WTC11 (cell line): ENCODE results near the gene LCN10. TPM values are rescaled to one million over a fixed set of nuclear protein-coding genes. Genes with fewer than 3 reads are reported as not detected.

Experiments
- ATAC-seq: fragments of 200-7000 bp; cut with Tn5 transposase; 2 replicates; pipeline ENCODE4 v1.10.0; 2021; ENCODE audit warnings: mild to moderate bottlenecking, moderate library complexity
- CTCF ChIA-PET: fragments of 300-600 bp; sonication (Branson Sonifier 250); formaldehyde crosslinking; loops from one replicate; lab custom pipeline; 2021; ENCODE audit warnings: antibody characterized with exemption; lab: Charles Lee
- POLR2A ChIA-PET: fragments of 350-600 bp; sonication (Branson Sonifier 250); formaldehyde crosslinking; loops from one replicate; lab custom pipeline; 2021; ENCODE audit warnings: antibody characterized with exemption; lab: Charles Lee
- DNase-seq: peaks from one replicate; pipeline ENCODE4 v3.0.0; 2021; ENCODE audit warnings: low spot score
- H3K27ac Mint-ChIP-seq: 2 replicates; pipeline ENCODE4 v1.8.0; 2021; ENCODE audit warnings: mixed read lengths
- H3K27me3 Mint-ChIP-seq: 2 replicates; pipeline ENCODE4 v1.8.0; 2021; ENCODE audit warnings: low read depth, mild to moderate bottlenecking, moderate library complexity, mixed read lengths
- H3K36me3 Mint-ChIP-seq: 2 replicates; pipeline ENCODE4 v1.8.0; 2021; ENCODE audit warnings: mixed read lengths
- H3K4me1 Mint-ChIP-seq: 2 replicates; pipeline ENCODE4 v1.8.0; 2022; ENCODE audit warnings: mixed read lengths
- H3K4me3 Mint-ChIP-seq: 2 replicates; pipeline ENCODE4 v1.8.0; 2021; ENCODE audit warnings: mild to moderate bottlenecking, moderate library complexity, mixed read lengths
- H3K9me3 Mint-ChIP-seq: 2 replicates; pipeline ENCODE4 v1.8.0; 2021; ENCODE audit warnings: mixed read lengths
- ATF3 ChIP-seq: sonication (generic); formaldehyde crosslinking; conservative IDR thresholded peaks from 2 replicates; pipeline ENCODE4 v1.8.1; 2022; ENCODE audit warnings: mild to moderate bottlenecking, missing genetic modification reagents
- E2F4 ChIP-seq: sonication (generic); formaldehyde crosslinking; IDR thresholded peaks from 2 replicates; pipeline ENCODE4 v1.8.1; 2022; ENCODE audit warnings: low read depth, mild to moderate bottlenecking, moderate library complexity, missing genetic modification reagents, borderline replicate concordance
- E2F5 ChIP-seq: sonication (generic); formaldehyde crosslinking; IDR thresholded peaks from 2 replicates; pipeline ENCODE4 v1.8.1; 2022; ENCODE audit warnings: mild to moderate bottlenecking, moderate library complexity, missing genetic modification reagents
- GABPB1 ChIP-seq: sonication (generic); formaldehyde crosslinking; IDR thresholded peaks from 2 replicates; pipeline ENCODE4 v1.8.1; 2023; ENCODE audit warnings: mild to moderate bottlenecking, missing genetic modification reagents
- NFE2L1 ChIP-seq: sonication (generic); formaldehyde crosslinking; IDR thresholded peaks from 2 replicates; pipeline ENCODE4 v1.8.1; 2023; ENCODE audit warnings: missing genetic modification reagents
- NR3C1 ChIP-seq: sonication (generic); formaldehyde crosslinking; conservative IDR thresholded peaks from 2 replicates; pipeline ENCODE4 v1.8.1; 2023; ENCODE audit warnings: low read depth, mild to moderate bottlenecking, missing genetic modification reagents
- TEAD4 ChIP-seq: sonication (generic); formaldehyde crosslinking; IDR thresholded peaks from 2 replicates; pipeline ENCODE4 v1.8.0; 2022; ENCODE audit warnings: mild to moderate bottlenecking, missing genetic modification reagents
- ZNF317 ChIP-seq: sonication (generic); formaldehyde crosslinking; IDR thresholded peaks from 2 replicates; pipeline ENCODE4 v1.8.1; 2023; ENCODE audit warnings: low read depth, mild to moderate bottlenecking, moderate library complexity, missing genetic modification reagents, borderline replicate concordance
- ZNF416 ChIP-seq: fragments of 250-450 bp; sonication (Bioruptor Pico); IDR thresholded peaks from 2 replicates; pipeline ENCODE4 v1.9.0; 2021; ENCODE audit warnings: mild to moderate bottlenecking, inconsistent platforms
- total RNA-seq: library from RNA; stranded (reverse); gene quantifications from 3 replicates; pipeline ENCODE4 v1.2.3, GENCODE V29; 2021
- TF ChIP-seq, protein P1 (sequence below): sonication (generic); formaldehyde crosslinking; IDR thresholded peaks from 2 replicates; pipeline ENCODE4 v1.8.0; 2023; ENCODE audit warnings: missing genetic modification reagents, mild to moderate bottlenecking, borderline replicate concordance
- TF ChIP-seq, protein P2 (sequence below): sonication (generic); formaldehyde crosslinking; IDR thresholded peaks from 2 replicates; pipeline ENCODE4 v1.8.0; 2022; ENCODE audit warnings: mild to moderate bottlenecking, missing genetic modification reagents
- TF ChIP-seq, protein P3 (sequence below): fragments of 250-450 bp; sonication (Bioruptor Pico); IDR thresholded peaks from 2 replicates; pipeline ENCODE4 v1.8.0; 2021; ENCODE audit warnings: mild to moderate bottlenecking
- TF ChIP-seq, protein P4 (sequence below): fragments of 250-450 bp; sonication (Bioruptor Pico); conservative IDR thresholded peaks from 2 replicates; pipeline ENCODE4 v1.9.0; 2021; ENCODE audit warnings: mild to moderate bottlenecking
- TF ChIP-seq, protein P5 (sequence below): sonication (generic); formaldehyde crosslinking; IDR thresholded peaks from 2 replicates; pipeline ENCODE4 v1.8.1; 2022; ENCODE audit warnings: mild to moderate bottlenecking, missing genetic modification reagents, moderate library complexity, borderline replicate concordance

The LCN10 gene
- total RNA-seq, 1 experiment from 2014 or later, result 2.4 TPM

DNA sequence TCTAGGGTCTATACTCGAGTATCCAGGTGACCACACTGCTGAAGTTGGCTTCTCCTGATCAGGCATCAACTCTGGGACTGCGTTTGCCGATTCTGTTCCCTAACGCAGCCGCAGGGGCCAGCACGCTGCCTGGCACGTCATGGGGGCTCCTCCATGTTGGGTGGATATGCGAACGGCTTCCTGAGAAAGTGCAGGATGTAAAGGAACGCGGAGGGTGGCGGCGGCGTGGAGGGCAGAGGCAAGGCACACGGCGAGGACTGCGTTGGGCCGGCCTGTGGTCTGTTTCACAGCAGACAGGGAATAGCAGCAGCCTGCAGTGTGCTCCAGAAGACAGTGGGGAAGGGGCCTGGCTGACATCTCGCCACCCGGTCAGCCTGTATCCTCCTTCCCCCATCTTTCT is 3.8 kb downstream of the LCN10 start (continued):
- TF ChIP-seq, protein P1, sequence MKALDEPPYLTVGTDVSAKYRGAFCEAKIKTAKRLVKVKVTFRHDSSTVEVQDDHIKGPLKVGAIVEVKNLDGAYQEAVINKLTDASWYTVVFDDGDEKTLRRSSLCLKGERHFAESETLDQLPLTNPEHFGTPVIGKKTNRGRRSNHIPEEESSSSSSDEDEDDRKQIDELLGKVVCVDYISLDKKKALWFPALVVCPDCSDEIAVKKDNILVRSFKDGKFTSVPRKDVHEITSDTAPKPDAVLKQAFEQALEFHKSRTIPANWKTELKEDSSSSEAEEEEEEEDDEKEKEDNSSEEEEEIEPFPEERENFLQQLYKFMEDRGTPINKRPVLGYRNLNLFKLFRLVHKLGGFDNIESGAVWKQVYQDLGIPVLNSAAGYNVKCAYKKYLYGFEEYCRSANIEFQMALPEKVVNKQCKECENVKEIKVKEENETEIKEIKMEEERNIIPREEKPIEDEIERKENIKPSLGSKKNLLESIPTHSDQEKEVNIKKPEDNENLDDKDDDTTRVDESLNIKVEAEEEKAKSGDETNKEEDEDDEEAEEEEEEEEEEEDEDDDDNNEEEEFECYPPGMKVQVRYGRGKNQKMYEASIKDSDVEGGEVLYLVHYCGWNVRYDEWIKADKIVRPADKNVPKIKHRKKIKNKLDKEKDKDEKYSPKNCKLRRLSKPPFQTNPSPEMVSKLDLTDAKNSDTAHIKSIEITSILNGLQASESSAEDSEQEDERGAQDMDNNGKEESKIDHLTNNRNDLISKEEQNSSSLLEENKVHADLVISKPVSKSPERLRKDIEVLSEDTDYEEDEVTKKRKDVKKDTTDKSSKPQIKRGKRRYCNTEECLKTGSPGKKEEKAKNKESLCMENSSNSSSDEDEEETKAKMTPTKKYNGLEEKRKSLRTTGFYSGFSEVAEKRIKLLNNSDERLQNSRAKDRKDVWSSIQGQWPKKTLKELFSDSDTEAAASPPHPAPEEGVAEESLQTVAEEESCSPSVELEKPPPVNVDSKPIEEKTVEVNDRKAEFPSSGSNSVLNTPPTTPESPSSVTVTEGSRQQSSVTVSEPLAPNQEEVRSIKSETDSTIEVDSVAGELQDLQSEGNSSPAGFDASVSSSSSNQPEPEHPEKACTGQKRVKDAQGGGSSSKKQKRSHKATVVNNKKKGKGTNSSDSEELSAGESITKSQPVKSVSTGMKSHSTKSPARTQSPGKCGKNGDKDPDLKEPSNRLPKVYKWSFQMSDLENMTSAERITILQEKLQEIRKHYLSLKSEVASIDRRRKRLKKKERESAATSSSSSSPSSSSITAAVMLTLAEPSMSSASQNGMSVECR (CRISPR knock-in tag), result no peak
- TF ChIP-seq NFE2L1 (CRISPR knock-in tag) (no peak), GABPB1 (no peak)
- TF ChIP-seq, all 79 proteins: peak for 0

- Mint-ChIP-seq H3K4me1 (peaks cover 4% of the 10 kb centered on the region; the same call in 1 of the 2 replicates), H3K4me3 (no peak overlapping the region), H3K36me3 (no peaks in the 10 kb centered on the region), H3K27ac (no peak overlapping the region), H3K9me3 (peaks cover 3% of the 10 kb centered on the region; the same call in 1 of the 2 replicates), H3K27me3 (no peaks in the 10 kb centered on the region)
- POLR2A ChIA-PET, result no interaction called here
- TF ChIP-seq ZNF416 (CRISPR knock-in tag) (no peak), E2F5 (no peak), NR3C1 (no peak), ZNF317 (CRISPR knock-in tag) (no peak), TEAD4 (no peak), ATF3 (CRISPR knock-in tag) (no peak), E2F4 (CRISPR knock-in tag) (no peak)
- TF ChIP-seq, protein P2, sequence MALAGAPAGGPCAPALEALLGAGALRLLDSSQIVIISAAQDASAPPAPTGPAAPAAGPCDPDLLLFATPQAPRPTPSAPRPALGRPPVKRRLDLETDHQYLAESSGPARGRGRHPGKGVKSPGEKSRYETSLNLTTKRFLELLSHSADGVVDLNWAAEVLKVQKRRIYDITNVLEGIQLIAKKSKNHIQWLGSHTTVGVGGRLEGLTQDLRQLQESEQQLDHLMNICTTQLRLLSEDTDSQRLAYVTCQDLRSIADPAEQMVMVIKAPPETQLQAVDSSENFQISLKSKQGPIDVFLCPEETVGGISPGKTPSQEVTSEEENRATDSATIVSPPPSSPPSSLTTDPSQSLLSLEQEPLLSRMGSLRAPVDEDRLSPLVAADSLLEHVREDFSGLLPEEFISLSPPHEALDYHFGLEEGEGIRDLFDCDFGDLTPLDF (CRISPR knock-in tag), result no peak
- TF ChIP-seq, protein P3, sequence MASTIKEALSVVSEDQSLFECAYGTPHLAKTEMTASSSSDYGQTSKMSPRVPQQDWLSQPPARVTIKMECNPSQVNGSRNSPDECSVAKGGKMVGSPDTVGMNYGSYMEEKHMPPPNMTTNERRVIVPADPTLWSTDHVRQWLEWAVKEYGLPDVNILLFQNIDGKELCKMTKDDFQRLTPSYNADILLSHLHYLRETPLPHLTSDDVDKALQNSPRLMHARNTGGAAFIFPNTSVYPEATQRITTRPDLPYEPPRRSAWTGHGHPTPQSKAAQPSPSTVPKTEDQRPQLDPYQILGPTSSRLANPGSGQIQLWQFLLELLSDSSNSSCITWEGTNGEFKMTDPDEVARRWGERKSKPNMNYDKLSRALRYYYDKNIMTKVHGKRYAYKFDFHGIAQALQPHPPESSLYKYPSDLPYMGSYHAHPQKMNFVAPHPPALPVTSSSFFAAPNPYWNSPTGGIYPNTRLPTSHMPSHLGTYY (CRISPR knock-in tag), result no peak
- TF ChIP-seq, protein P4, sequence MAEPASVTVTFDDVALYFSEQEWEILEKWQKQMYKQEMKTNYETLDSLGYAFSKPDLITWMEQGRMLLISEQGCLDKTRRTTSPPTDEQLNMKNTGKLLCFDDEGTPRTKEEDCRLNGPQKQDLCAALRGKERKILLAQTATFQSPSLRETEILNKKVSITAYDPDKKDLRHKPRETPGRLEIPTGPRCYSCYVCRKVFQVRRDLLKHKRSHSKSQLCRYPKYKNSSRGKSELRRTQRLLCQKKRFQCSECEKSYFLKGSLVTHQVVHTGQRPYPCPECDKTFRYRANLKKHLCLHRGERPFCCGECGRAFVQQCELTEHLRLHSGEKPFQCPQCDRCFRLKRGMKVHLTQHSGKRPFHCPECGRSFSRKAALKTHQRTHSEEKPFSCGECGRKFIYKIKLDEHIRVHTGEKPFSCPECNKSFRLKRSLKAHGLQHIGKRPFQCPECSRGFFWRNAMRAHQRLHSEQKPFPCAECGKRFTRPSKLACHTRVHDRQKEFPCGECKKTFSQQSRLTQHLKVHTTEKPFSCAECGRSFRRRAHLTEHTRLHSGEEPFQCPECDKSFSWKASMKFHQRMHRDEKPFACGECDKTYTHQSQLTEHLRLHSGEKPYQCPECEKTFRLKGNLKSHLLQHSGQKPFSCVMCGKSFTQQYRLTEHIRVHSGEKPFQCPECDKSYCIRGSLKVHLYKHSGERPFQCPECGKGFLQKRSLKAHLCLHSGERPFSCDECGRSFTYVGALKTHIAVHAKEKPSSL (CRISPR knock-in tag), result no peak
- TF ChIP-seq, protein P5, sequence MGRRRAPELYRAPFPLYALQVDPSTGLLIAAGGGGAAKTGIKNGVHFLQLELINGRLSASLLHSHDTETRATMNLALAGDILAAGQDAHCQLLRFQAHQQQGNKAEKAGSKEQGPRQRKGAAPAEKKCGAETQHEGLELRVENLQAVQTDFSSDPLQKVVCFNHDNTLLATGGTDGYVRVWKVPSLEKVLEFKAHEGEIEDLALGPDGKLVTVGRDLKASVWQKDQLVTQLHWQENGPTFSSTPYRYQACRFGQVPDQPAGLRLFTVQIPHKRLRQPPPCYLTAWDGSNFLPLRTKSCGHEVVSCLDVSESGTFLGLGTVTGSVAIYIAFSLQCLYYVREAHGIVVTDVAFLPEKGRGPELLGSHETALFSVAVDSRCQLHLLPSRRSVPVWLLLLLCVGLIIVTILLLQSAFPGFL, result no peak
- ATAC-seq (no peak), DNase-seq (no peak)
- CTCF ChIA-PET, result no interaction called here
Observed at GRCh38 chr9:136735812-136736480, 6.8 kb downstream of the LCN10 start.
